Measurements from ENCODE around the gene PLCD3. TPM values are rescaled to one million over a fixed set of nuclear protein-coding genes. Genes with fewer than 3 reads are reported as not detected.
A peak's percentile ranks its signal among the peaks of the same experiment; 100 is the strongest.

PLCD3 gene
- total RNA-seq, 5 donors from 2014 or later (not counting 1 experiment from before 2014, with no cell fraction given), result 3.1 to 9.9 (median 4.8) TPM

DNA sequence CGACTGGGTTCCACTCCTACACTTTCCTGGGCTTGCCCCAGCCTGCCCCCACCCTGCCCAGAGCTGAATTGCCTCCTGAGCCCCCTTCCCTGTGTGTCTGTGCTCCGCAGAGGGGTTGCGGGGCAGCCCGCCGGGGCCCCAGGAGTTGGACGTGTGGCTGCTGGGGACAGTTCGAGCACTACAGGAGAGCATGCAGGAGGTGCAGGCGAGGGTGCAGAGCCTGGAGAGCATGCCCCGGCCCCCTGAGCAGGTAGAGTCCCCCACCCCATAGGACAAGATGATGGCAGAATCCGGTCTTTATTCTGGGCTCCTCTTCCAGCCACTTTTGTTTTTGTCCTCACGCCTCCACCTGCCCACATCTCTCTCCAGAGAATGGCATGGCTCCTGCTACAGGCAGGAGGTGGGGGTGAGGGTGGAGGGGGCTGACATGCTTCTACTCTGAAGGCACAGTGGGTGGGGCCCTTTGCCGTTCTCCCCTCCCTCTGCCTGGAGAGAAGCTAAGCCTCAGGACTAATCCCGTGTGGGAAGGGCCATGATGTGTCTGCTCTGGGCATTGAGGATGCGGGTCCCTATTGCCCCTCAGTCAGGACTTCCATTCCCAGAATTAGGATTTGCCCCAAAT is 6.7 kb upstream of the PLCD3 start:
- H3K36me3 ChIP-seq (ENCODE audit: control insufficient read depth in 2 of 2, extremely low read depth in 1 of 2, insufficient read depth in 1 of 2, low read length in 1 of 2), result peaks cover 0 to 5% of the 10 kb centered on the region in 2 donors
- Mint-ChIP-seq H3K27ac (no peak overlapping the region), H3K9me3 (no peaks in the 10 kb centered on the region), H3K36me3 (peaks cover 2% of the 10 kb centered on the region), H3K4me3 (no peak overlapping the region), H3K27me3 (no peaks in the 10 kb centered on the region), H3K4me1 (peaks cover 30 to 38% (median 33%) of the 10 kb centered on the region in 3 donors)
- H3K27ac ChIP-seq (ENCODE audit: low read length), result no peak overlapping the region
- no peaks in the 10 kb centered on the region for H3K27me3 ChIP-seq (replicated peaks in 1 of 2; ENCODE audit: control insufficient read depth in 2 of 2, extremely low read depth in 1 of 2, insufficient read depth in 2 of 2, low read length in 1 of 2)
- H3K9me3 ChIP-seq, result no peaks in the 10 kb centered on the region
- DNase-seq (no peak), ATAC-seq (replicated peaks in 1 of 4) (no peak)
- CTCF ChIA-PET, result interaction anchor here in 1 of 2 donors (0.6 to 0.7 kb wide), 2 partner anchors 58 to 153 kb away, joined by 3 to 6 read pairs; no protein-coding TSS in a partner anchor
- WGBS (ENCODE audit: insufficient coverage), result 93% methylated on average over 9 of the region's 14 CpGs
- no peak overlapping the region for H3K4me3 ChIP-seq (ENCODE audit: control insufficient read depth in 1 of 2, extremely low read depth in 1 of 2, low read length in 1 of 2)
- H3K4me1 ChIP-seq (ENCODE audit: control insufficient read depth in 1 of 2, extremely low read depth in 1 of 2, insufficient read depth in 2 of 2, low read length in 2 of 2), result peaks cover 2 to 30% of the 10 kb centered on the region in 2 experiments
- POLR2A ChIA-PET, result interaction anchor here in 1 of 2 donors (0.8 kb wide), 1 partner anchor 9 kb away, joined by 3 read pairs; the partner anchor contains the start of gene HEXIM1

DNA sequence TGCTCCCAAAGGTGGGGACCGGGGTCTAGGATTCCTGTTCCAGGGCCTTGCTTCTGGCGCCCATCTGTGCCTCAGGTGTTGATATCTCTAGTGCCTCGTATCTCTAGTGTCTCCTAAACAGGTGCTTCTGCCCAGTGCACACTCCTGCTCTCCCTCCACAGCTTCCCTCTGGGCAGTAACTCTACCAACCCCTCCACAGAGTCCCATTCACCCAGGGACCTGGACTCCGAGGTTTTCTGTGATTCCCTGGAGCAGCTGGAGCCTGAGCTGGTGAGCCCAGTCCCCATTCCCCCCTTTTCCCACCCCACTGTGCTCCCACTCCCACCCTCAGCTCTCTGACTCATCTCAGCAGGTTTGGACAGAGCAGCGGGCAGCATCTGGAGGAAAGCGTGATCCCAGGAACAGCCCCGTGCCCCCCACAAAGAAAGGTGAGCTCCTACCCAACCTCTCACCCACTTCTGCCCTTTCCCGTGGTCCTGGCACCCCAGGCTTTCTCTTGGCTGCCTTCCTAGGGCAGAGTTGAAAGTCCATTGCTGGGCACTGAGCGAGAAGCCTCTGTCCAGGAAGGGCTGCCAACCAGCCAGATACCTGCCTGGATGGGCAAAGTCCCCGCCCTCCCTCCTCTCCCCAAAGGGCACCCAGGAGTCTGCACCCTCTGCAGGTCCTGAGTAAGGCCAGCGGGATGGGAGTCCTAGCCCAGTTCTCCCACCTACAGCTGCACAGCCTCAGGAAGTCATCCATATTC is 5.4 kb upstream of the PLCD3 start:
- Mint-ChIP-seq H3K27ac (no peak overlapping the region), H3K4me1 (peaks cover 27 to 34% (median 32%) of the 10 kb centered on the region in 3 donors), H3K36me3 (peaks cover 2% of the 10 kb centered on the region), H3K4me3 (peak overlapping the region in 1 of 3 donors; percentile 24), H3K27me3 (no peaks in the 10 kb centered on the region), H3K9me3 (no peaks in the 10 kb centered on the region)
- H3K27me3 ChIP-seq (replicated peaks in 1 of 2; ENCODE audit: control insufficient read depth in 2 of 2, extremely low read depth in 1 of 2, insufficient read depth in 2 of 2, low read length in 1 of 2), result no peaks in the 10 kb centered on the region
- no peak overlapping the region for H3K27ac ChIP-seq (ENCODE audit: low read length)
- CTCF ChIA-PET, result interaction anchor here (0.7 to 4.8 kb wide), 3 partner anchors 13 to 79 kb away, joined by 4 to 277 read pairs (median 6); partner anchors contain the start of gene HEXIM1 (in 1 of the 2)
- peaks cover 0 to 5% of the 10 kb centered on the region in 2 donors for H3K36me3 ChIP-seq (ENCODE audit: control insufficient read depth in 2 of 2, extremely low read depth in 1 of 2, insufficient read depth in 1 of 2, low read length in 1 of 2)
- ATAC-seq (replicated peaks in 1 of 4), result no peak
- no peak overlapping the region for H3K4me3 ChIP-seq (ENCODE audit: control insufficient read depth in 1 of 2, extremely low read depth in 1 of 2, low read length in 1 of 2)
- no peaks in the 10 kb centered on the region for H3K9me3 ChIP-seq
- 95% methylated on average over 10 of the region's 11 CpGs for WGBS (ENCODE audit: insufficient coverage)
- H3K4me1 ChIP-seq (ENCODE audit: control insufficient read depth in 1 of 2, extremely low read depth in 1 of 2, insufficient read depth in 2 of 2, low read length in 2 of 2), result peaks cover 0 to 29% of the 10 kb centered on the region in 2 experiments
- POLR2A ChIA-PET, result interaction anchor here in 1 of 2 donors (0.6 kb wide), 2 partner anchors 57 to 87 kb away, joined by 8 read pairs; no protein-coding TSS in a partner anchor
- DNase-seq, result no peak

GRCh38 chr17:45136846-45137560 is 4.7 kb upstream of the PLCD3 start:
- ATAC-seq (replicated peaks in 1 of 4) (no peak), DNase-seq (no peak)
- H3K4me3 ChIP-seq (ENCODE audit: control insufficient read depth in 1 of 2, extremely low read depth in 1 of 2, low read length in 1 of 2), result no peak overlapping the region
- Mint-ChIP-seq H3K27me3 (no peaks in the 10 kb centered on the region), H3K4me1 (peaks cover 27 to 32% (median 32%) of the 10 kb centered on the region in 3 donors), H3K27ac (no peak overlapping the region), H3K4me3 (peak overlapping the region; percentile 84 to 88 (median 84)), H3K36me3 (peaks cover 2% of the 10 kb centered on the region), H3K9me3 (no peaks in the 10 kb centered on the region)
- 95% methylated on average over 9 of the region's 12 CpGs for WGBS (ENCODE audit: insufficient coverage)
- H3K27me3 ChIP-seq (replicated peaks in 1 of 2; ENCODE audit: control insufficient read depth in 2 of 2, extremely low read depth in 1 of 2, insufficient read depth in 2 of 2, low read length in 1 of 2), result no peaks in the 10 kb centered on the region
- CTCF ChIA-PET, result interaction anchor here in 1 of 2 donors (1.1 to 4.8 kb wide), 2 partner anchors 14 to 79 kb away, joined by 4 to 277 read pairs; partner anchors contain the start of gene HEXIM1
- H3K4me1 ChIP-seq (ENCODE audit: control insufficient read depth in 1 of 2, extremely low read depth in 1 of 2, insufficient read depth in 2 of 2, low read length in 2 of 2), result peaks cover 0 to 32% of the 10 kb centered on the region in 2 experiments
- no peak overlapping the region for H3K27ac ChIP-seq (ENCODE audit: low read length)
- H3K36me3 ChIP-seq (ENCODE audit: control insufficient read depth in 2 of 2, extremely low read depth in 1 of 2, insufficient read depth in 1 of 2, low read length in 1 of 2), result peaks cover 0 to 5% of the 10 kb centered on the region in 2 donors
- POLR2A ChIA-PET, result no interaction called here
- no peaks in the 10 kb centered on the region for H3K9me3 ChIP-seq

- Mint-ChIP-seq H3K36me3 (peaks cover 2% of the 10 kb centered on the region), H3K9me3 (no peaks in the 10 kb centered on the region), H3K4me3 (peak overlapping the region; percentile 84 to 88 (median 84)), H3K4me1 (peaks cover 21 to 29% (median 27%) of the 10 kb centered on the region in 3 donors), H3K27ac (peak overlapping the region; percentile 78 to 86), H3K27me3 (no peaks in the 10 kb centered on the region)
- no peak for DNase-seq
- Histone ChIP-seq H3K4me1 (ENCODE audit: control insufficient read depth in 1 of 2, extremely low read depth in 1 of 2, insufficient read depth in 2 of 2, low read length in 2 of 2) (peaks cover 0 to 35% of the 10 kb centered on the region in 2 experiments), H3K27me3 (replicated peaks in 1 of 2; ENCODE audit: control insufficient read depth in 2 of 2, extremely low read depth in 1 of 2, insufficient read depth in 2 of 2, low read length in 1 of 2) (peaks cover 0 to 7% of the 10 kb centered on the region in 2 experiments), H3K4me3 (ENCODE audit: control insufficient read depth in 1 of 2, extremely low read depth in 1 of 2, low read length in 1 of 2) (peak overlapping the region; percentile 64 to 80), H3K36me3 (ENCODE audit: control insufficient read depth in 2 of 2, extremely low read depth in 1 of 2, insufficient read depth in 1 of 2, low read length in 1 of 2) (peaks cover 0 to 5% of the 10 kb centered on the region in 2 donors), H3K27ac (ENCODE audit: low read length) (peak overlapping the region; percentile 40), H3K9me3 (no peaks in the 10 kb centered on the region)
- 63% methylated on average over 19 of the region's 21 CpGs for WGBS (ENCODE audit: insufficient coverage)
- ATAC-seq (replicated peaks in 1 of 4), result no peak
- CTCF ChIA-PET, result interaction anchor here (0.6 to 4.8 kb wide), 51 partner anchors 8 to 569 kb away, joined by 3 to 277 read pairs (median 5); partner anchors contain the start of genes HEXIM1 (in 2 of the 2), HEXIM2 (in 2 of the 2) and NMT1 (in 1 of the 2)
- POLR2A ChIA-PET, result interaction anchor here (0.6 to 1.3 kb wide), 5 partner anchors 12 to 1768 kb away, joined by 3 to 18 read pairs (median 6); partner anchors contain the start of gene HEXIM1 (in 2 of the 2)
These were observed 3.9 kb upstream of the PLCD3 start for GRCh38 chr17:45135978-45136791.

GRCh38 chr17:45135192-45135977 is 3.1 kb upstream of the PLCD3 start, which contains the start of gene ACBD4:
Gene ACBD4 (plus strand): TSS chr17:45135687. CDS start chr17:45136145, 458 bp downstream.
- 7% methylated on average over 29 of the region's 40 CpGs for WGBS (ENCODE audit: insufficient coverage)
- peaks cover 2% of the 10 kb centered on the region for H3K36me3 Mint-ChIP-seq
- no peaks in the 10 kb centered on the region for H3K9me3 Mint-ChIP-seq
- Histone ChIP-seq H3K36me3 (ENCODE audit: control insufficient read depth in 2 of 2, extremely low read depth in 1 of 2, insufficient read depth in 1 of 2, low read length in 1 of 2) (peaks cover 0 to 5% of the 10 kb centered on the region in 2 donors), H3K27ac (ENCODE audit: low read length) (peak within 1 kb of the TSS; percentile 40), H3K4me3 (ENCODE audit: control insufficient read depth in 1 of 2, extremely low read depth in 1 of 2, low read length in 1 of 2) (peak within 1 kb of the TSS; percentile 64 to 80), H3K4me1 (ENCODE audit: control insufficient read depth in 1 of 2, extremely low read depth in 1 of 2, insufficient read depth in 2 of 2, low read length in 2 of 2) (peaks cover 0 to 33% of the 10 kb centered on the region in 2 experiments), H3K9me3 (no peaks in the 10 kb centered on the region), H3K27me3 (replicated peaks in 1 of 2; ENCODE audit: control insufficient read depth in 2 of 2, extremely low read depth in 1 of 2, insufficient read depth in 2 of 2, low read length in 1 of 2) (peaks cover 0 to 15% of the 10 kb centered on the region in 2 experiments)
- ATAC-seq (replicated peaks in 1 of 4), result peak; percentile 84 to 86 (median 85)
- peak within 1 kb of the TSS; percentile 84 to 88 (median 84) for H3K4me3 Mint-ChIP-seq
- H3K27ac Mint-ChIP-seq, result peak within 1 kb of the TSS; percentile 78 to 86
- CTCF ChIA-PET, result interaction anchor here (0.6 to 4.8 kb wide), 53 partner anchors 9 to 1071 kb away, joined by 3 to 277 read pairs (median 5); partner anchors contain the start of genes HEXIM1 (in 2 of the 2), HEXIM2 (in 2 of the 2) and NMT1 (in 1 of the 2)
- peaks cover 17 to 23% (median 22%) of the 10 kb centered on the region in 3 donors for H3K4me1 Mint-ChIP-seq
- POLR2A ChIA-PET, result interaction anchor here (0.6 to 1.3 kb wide), 6 partner anchors 13 to 1767 kb away, joined by 3 to 18 read pairs (median 5); partner anchors contain the start of gene HEXIM1 (in 2 of the 2)
- peak; percentile 92 to 99 (median 96) for DNase-seq
- no peaks in the 10 kb centered on the region for H3K27me3 Mint-ChIP-seq

Data from T-cell (primary cell).